GM19372 (cell line): Measurements from ENCODE around the gene MANBA.
A peak's percentile ranks its signal among the peaks of the same experiment; 100 is the strongest.

Experiments
- ATAC-seq: cut with Tn5 transposase; IDR thresholded peaks from one replicate; pipeline ENCODE4 v1.9.1; 2021; ENCODE audit warnings: mild to moderate bottlenecking, low read depth, moderate library complexity; ENCODE audit not compliant: unreplicated experiment

The MANBA gene

GRCh38 chr4:102599455-102599854, 161.3 kb downstream of the MANBA start:
- peak; percentile 13 for ATAC-seq

GRCh38 chr4:102598762-102599374, 161.9 kb downstream of the MANBA start:
- ATAC-seq: peak; percentile 55

- ATAC-seq: peak; percentile 67
These were observed 162.5 kb downstream of the MANBA start for GRCh38 chr4:102598086-102598761.

- ATAC-seq: no peak
These were observed 164.2 kb downstream of the MANBA start for GRCh38 chr4:102596532-102596931.

GRCh38 chr4:102594000-102594399, 166.8 kb downstream of the MANBA start:
- no peak for ATAC-seq

GRCh38 chr4:102593147-102593546, 167.6 kb downstream of the MANBA start:
- no peak for ATAC-seq

- ATAC-seq: no peak
These were observed 168.5 kb downstream of the MANBA start for GRCh38 chr4:102592256-102592655.

GRCh38 chr4:102589743-102590142, 171.0 kb downstream of the MANBA start:
- ATAC-seq: no peak

GRCh38 chr4:102586644-102587021, 174.1 kb downstream of the MANBA start:
- ATAC-seq: no peak

- no peak for ATAC-seq
These were observed 174.6 kb downstream of the MANBA start for GRCh38 chr4:102586002-102586643.

GRCh38 chr4:102585329-102585728, 175.4 kb downstream of the MANBA start:
- ATAC-seq: peak; percentile 40

- ATAC-seq: no peak
These were observed 176.7 kb downstream of the MANBA start for GRCh38 chr4:102584091-102584490.
